ENCODE measurements around the gene ACOT7. TPM values are rescaled to one million over a fixed set of nuclear protein-coding genes. Genes with fewer than 3 reads are reported as not detected.

ACOT7 gene
- total and polyA plus RNA-seq, 12 donors, result 4.0 to 40.4 (median 8.6) TPM

GRCh38 chr1:6328091-6328490 is 65.5 kb downstream of the ACOT7 start:
- Histone ChIP-seq H3K4me1 (peaks cover 0 to 25% (median 8%) of the 10 kb centered on the region in 9 donors), H3K27me3 (no peaks in the 10 kb centered on the region), H3K4me3 (no peak overlapping the region), H3K36me3 (peaks cover 0 to 9% (median 0%) of the 10 kb centered on the region in 9 donors), H3K9me3 (no peaks in the 10 kb centered on the region), H3K27ac (no peak overlapping the region)
- no peak for ATAC-seq
- intact Hi-C loops (cut with DNase I), result no loop called here
- no peak for DNase-seq
- WGBS, 2 donors, result 95 to 97% methylated on average over 5 of the region's 5 CpGs
- TF ChIP-seq CTCF (IDR thresholded peaks at IDR 0.05), result no peak

GRCh38 chr1:6325482-6325881 is 68.1 kb downstream of the ACOT7 start:
- intact Hi-C loops (cut with DNase I), result no loop called here
- no peak for ATAC-seq
- 97% methylated on average over 7 of the region's 7 CpGs for WGBS, 2 donors

GRCh38 chr1:6322161-6322560 is 71.4 kb downstream of the ACOT7 start:
- intact Hi-C loops (cut with DNase I), result no loop called here
- Histone ChIP-seq H3K27me3 (no peaks in the 10 kb centered on the region), H3K36me3 (peaks cover 0 to 14% (median 4%) of the 10 kb centered on the region in 9 donors), H3K9me3 (no peaks in the 10 kb centered on the region), H3K27ac (no peak overlapping the region), H3K4me1 (no peaks in the 10 kb centered on the region), H3K4me3 (no peak overlapping the region)
- ATAC-seq (no peak), DNase-seq (no peak)
- 97% methylated on average over 10 of the region's 10 CpGs for WGBS, 2 donors
- no peak for TF ChIP-seq CTCF (IDR thresholded peaks at IDR 0.05)

More at GRCh38 chr1:6325482-6325881, 68.1 kb downstream of the ACOT7 start:
- Histone ChIP-seq H3K36me3 (peaks cover 0 to 11% (median 0%) of the 10 kb centered on the region in 9 donors), H3K4me1 (peaks cover 0 to 19% (median 5%) of the 10 kb centered on the region in 9 donors), H3K9me3 (no peaks in the 10 kb centered on the region), H3K27me3 (no peaks in the 10 kb centered on the region), H3K27ac (no peak overlapping the region), H3K4me3 (no peak overlapping the region)
- DNase-seq, result no peak
- no peak for TF ChIP-seq CTCF (IDR thresholded peaks at IDR 0.05)

- peak in 1 of 8 donors; percentile 38 for ATAC-seq
- H3K4me1 ChIP-seq, result no peaks in the 10 kb centered on the region
Measured at GRCh38 chr1:6321205-6321604, 72.4 kb downstream of the ACOT7 start.

More at GRCh38 chr1:6321205-6321604, 72.4 kb downstream of the ACOT7 start:
- Histone ChIP-seq H3K9me3 (no peaks in the 10 kb centered on the region), H3K36me3 (peaks cover 0 to 8% (median 0%) of the 10 kb centered on the region in 9 donors), H3K27me3 (no peaks in the 10 kb centered on the region), H3K27ac (no peak overlapping the region), H3K4me3 (no peak overlapping the region)
- 77 to 81% methylated on average over 8 of the region's 8 CpGs for WGBS, 2 donors
- DNase-seq, result no peak
- intact Hi-C loops (cut with DNase I), result no loop called here
- no peak for TF ChIP-seq CTCF (IDR thresholded peaks at IDR 0.05)

Data from heart right ventricle (tissue), 16 donors.